ENCODE data around the gene ITPRID2.
A peak's percentile ranks its signal among the peaks of the same experiment; 100 is the strongest.

Gene ITPRID2

GRCh38 chr2:181891258-181891965 lies at the start of gene ITPRID2:
Gene ITPRID2 (plus strand): TSS chr2:181891730. CDS start chr2:181892067, 337 bp downstream.
- DNase-seq (ENCODE audit: low spot score) = peak; percentile 99

- DNase-seq (ENCODE audit: low spot score) = no peak
Observed at GRCh38 chr2:181844551-181845290, 46.8 kb upstream of the ITPRID2 start.

- no peak for DNase-seq (ENCODE audit: low spot score)
Observed at GRCh38 chr2:181846399-181847197, 44.9 kb upstream of the ITPRID2 start.

- no peak for DNase-seq (ENCODE audit: low spot score)
Observed at GRCh38 chr2:181847198-181847556, 44.4 kb upstream of the ITPRID2 start.

GRCh38 chr2:181847702-181848101 lies 43.8 kb upstream of the ITPRID2 start:
- no peak for DNase-seq (ENCODE audit: low spot score)

GRCh38 chr2:181848261-181848886 lies 43.2 kb upstream of the ITPRID2 start:
- DNase-seq (ENCODE audit: low spot score) = no peak

- DNase-seq (ENCODE audit: low spot score) = no peak
Observed at GRCh38 chr2:181849601-181850000, 41.9 kb upstream of the ITPRID2 start.

- DNase-seq (ENCODE audit: low spot score) = no peak
Observed at GRCh38 chr2:181850936-181851560, 40.5 kb upstream of the ITPRID2 start.

- no peak for DNase-seq (ENCODE audit: low spot score)
Observed at GRCh38 chr2:181851726-181852125, 39.8 kb upstream of the ITPRID2 start.

GRCh38 chr2:181853696-181854095 lies 37.8 kb upstream of the ITPRID2 start:
- no peak for DNase-seq (ENCODE audit: low spot score)

GRCh38 chr2:181857483-181857882 lies 34.0 kb upstream of the ITPRID2 start:
- no peak for DNase-seq (ENCODE audit: low spot score)

- DNase-seq (ENCODE audit: low spot score) = no peak
Observed at GRCh38 chr2:181858600-181858999, 32.9 kb upstream of the ITPRID2 start.

- DNase-seq (ENCODE audit: low spot score) = no peak
Observed at GRCh38 chr2:181859123-181859522, 32.4 kb upstream of the ITPRID2 start.

GRCh38 chr2:181859803-181860202 lies 31.7 kb upstream of the ITPRID2 start:
- DNase-seq (ENCODE audit: low spot score) = no peak

GRCh38 chr2:181861379-181861778 lies 30.2 kb upstream of the ITPRID2 start:
- no peak for DNase-seq (ENCODE audit: low spot score)

- no peak for DNase-seq (ENCODE audit: low spot score)
Observed at GRCh38 chr2:181862583-181863281, 28.8 kb upstream of the ITPRID2 start.

- no peak for DNase-seq (ENCODE audit: low spot score)
Observed at GRCh38 chr2:181872178-181872577, 19.4 kb upstream of the ITPRID2 start.

GRCh38 chr2:181876614-181877063 lies 14.9 kb upstream of the ITPRID2 start:
- DNase-seq (ENCODE audit: low spot score) = peak; percentile 25

GRCh38 chr2:181877181-181877664 lies 14.3 kb upstream of the ITPRID2 start:
- no peak for DNase-seq (ENCODE audit: low spot score)

GRCh38 chr2:181878448-181878847 lies 13.1 kb upstream of the ITPRID2 start:
- DNase-seq (ENCODE audit: low spot score) = no peak

GRCh38 chr2:181879295-181879694 lies 12.2 kb upstream of the ITPRID2 start:
- DNase-seq (ENCODE audit: low spot score) = no peak

Measured in AG20443 (cell line).